OCI-LY7 (cell line): Measurements from ENCODE around the gene METTL5.

Experiments used
- CTCF ChIP-seq: fragments of 200-600 bp; sonication (generic); conservative IDR thresholded peaks from 2 replicates; pipeline ENCODE4 v1.5.1; 2014; ENCODE audit warnings: mild to moderate bottlenecking, antibody characterized with exemption, low read length, moderate library complexity, mixed read lengths
- EZH2phosphoT487 ChIP-seq: fragments of 200-600 bp; sonication (generic); IDR thresholded peaks from 2 replicates; pipeline ENCODE4 v1.6.1; 2018; ENCODE audit warnings: low read depth, borderline replicate concordance, mild to moderate bottlenecking, mixed run types, antibody characterized with exemption, low read length, moderate library complexity, mixed read lengths

- no peak for TF ChIP-seq CTCF
- TF ChIP-seq EZH2phosphoT487 = no peak
Measured at GRCh38 chr2:169795181-169795580, 29.5 kb downstream of the METTL5 start.
